AML-193 (cell line): ENCODE results near the gene CTRL.
"Not testable (repeated sequence)": the region's sequence is repeated elsewhere in the genome, so short reads cannot be mapped to it uniquely, and the experiment has no call there.

Experiments used
- DNase-seq, 2 experiments: peaks; one replicate each; lab custom pipeline; 2025; lab: John Stamatoyannopoulos, UW

CTRL gene

GRCh38 chr16:67924140-67924906, 7.3 kb downstream of the CTRL start:
- DNase-seq = no peak

GRCh38 chr16:67923414-67924116, 8.1 kb downstream of the CTRL start:
- no peak for DNase-seq

GRCh38 chr16:67922740-67923139, 8.9 kb downstream of the CTRL start:
- no peak for DNase-seq

- DNase-seq = no peak
Measured at GRCh38 chr16:67922221-67922620, 9.4 kb downstream of the CTRL start.

GRCh38 chr16:67919622-67920221, 11.9 kb downstream of the CTRL start:
- peak in 1 of 2 experiments; percentile 19 for DNase-seq

- DNase-seq = no peak
Measured at GRCh38 chr16:67917852-67918236, 13.8 kb downstream of the CTRL start.

- no peak for DNase-seq
Measured at GRCh38 chr16:67917140-67917851, 14.4 kb downstream of the CTRL start.

GRCh38 chr16:67915831-67916723, 15.6 kb downstream of the CTRL start:
- no peak for DNase-seq

GRCh38 chr16:67915496-67915769, 16.2 kb downstream of the CTRL start:
- DNase-seq = not testable (repeated sequence)

GRCh38 chr16:67914758-67915495, 16.7 kb downstream of the CTRL start:
- no peak for DNase-seq

- no peak for DNase-seq
Measured at GRCh38 chr16:67910158-67910557, 21.5 kb downstream of the CTRL start.

- no peak for DNase-seq
Measured at GRCh38 chr16:67909056-67909742, 22.5 kb downstream of the CTRL start.

- no peak for DNase-seq
Measured at GRCh38 chr16:67907397-67908180, 24.1 kb downstream of the CTRL start.

GRCh38 chr16:67902831-67903230, 28.8 kb downstream of the CTRL start:
- DNase-seq = no peak

- no peak for DNase-seq
Measured at GRCh38 chr16:67901734-67902133, 29.9 kb downstream of the CTRL start.

- DNase-seq = no peak
Measured at GRCh38 chr16:67897231-67897630, 34.4 kb downstream of the CTRL start.

GRCh38 chr16:67893743-67894399, 37.8 kb downstream of the CTRL start:
- no peak for DNase-seq

- DNase-seq = peak; percentile 88 to 91
Measured at GRCh38 chr16:67892899-67893742, 38.5 kb downstream of the CTRL start, which contains the start of gene PSKH1. Gene PSKH1, plus strand, starts transcription at chr16:67893254. Its CDS starts 15,496 bp downstream, at chr16:67908750.
